Endothelial cell of umbilical vein (primary cell): Measurements from ENCODE around the gene MCFD2. TPM values are rescaled to one million over a fixed set of nuclear protein-coding genes. Genes with fewer than 3 reads are reported as not detected.

Experiments used
- BruUV-seq: library from RNA; stranded (reverse); fragments of 400-500 nt; replicated peaks from 2 replicates; lab custom pipeline; 2021; lab: Mats Ljungman, UMichigan
- CTCF ChIA-PET: fragments of 300-600, 350-600 bp; sonication (Branson Sonifier 250); formaldehyde crosslinking; loops from one replicate; lab custom pipeline; 2021; ENCODE audit warnings: antibody characterized with exemption, inconsistent platforms; lab: Charles Lee
- POLR2A ChIA-PET: fragments of 300-600, 350-600 bp; sonication (Branson Sonifier 250); formaldehyde crosslinking; loops from one replicate; lab custom pipeline; 2021; ENCODE audit warnings: antibody characterized with exemption, inconsistent platforms; lab: Charles Lee
- DNase-seq: peaks from one replicate; pipeline ENCODE4 v3.0.0-alpha.2; 2011; ENCODE audit warnings: low read depth, low spot score
- FAIRE-seq: peaks from 2 replicates; lab custom pipeline; 2011; peaks lifted over from hg19 to GRCh38; lab: Jason Lieb, UNC
- H2AFZ ChIP-seq: 2 replicates; pipeline ENCODE4 v1.6.0; 2012; ENCODE audit warnings: low read depth, low read length, control low read depth, inconsistent platforms
- H3K27ac ChIP-seq: 2 replicates; pipeline ENCODE4 v1.5.1; 2011; ENCODE audit warnings: low read depth, mild to moderate bottlenecking, control low read depth, low read length, moderate library complexity; ENCODE audit not compliant: insufficient read depth
- H3K27me3 ChIP-seq, 2 experiments: 2 replicates each; pipeline versions ENCODE4 v1.6.0 to v1.6.1; 2011; ENCODE audit warnings: low read length in 2 of 2, mixed read lengths in 1 of 2; ENCODE audit not compliant: control insufficient read depth in 2 of 2, insufficient read depth in 2 of 2
- H3K36me3 ChIP-seq, 2 experiments: 2 replicates in 1 of 2; 3 replicates in 1 of 2; pipeline ENCODE4 v1.5.1; 2011; ENCODE audit warnings: low read length in 2 of 2, mild to moderate bottlenecking in 1 of 2, moderate library complexity in 1 of 2; ENCODE audit not compliant: control insufficient read depth in 2 of 2, insufficient read depth in 2 of 2; ENCODE audit errors: extremely low read depth in 1 of 2
- H3K4me1 ChIP-seq: 3 replicates; pipeline ENCODE4 v1.5.1; 2011; ENCODE audit warnings: mild to moderate bottlenecking, low read length; ENCODE audit not compliant: control insufficient read depth, insufficient read depth; ENCODE audit errors: extremely low read depth
- H3K4me2 ChIP-seq: 2 replicates; pipeline ENCODE4 v1.6.1; 2011; ENCODE audit warnings: low read length, control low read depth, mixed read lengths; ENCODE audit not compliant: insufficient read depth
- H3K4me3 ChIP-seq, 3 experiments: fragments of 200-600 bp in 1 of 3; sonication (generic), shearing (Covaris generic) in 1 of 3; replicated peaks in 1 of 3; 2 replicates each; pipeline ENCODE4 v1.5.1; 2011 to 2016; ENCODE audit warnings: control low read depth in 3 of 3, low read length in 3 of 3, mild to moderate bottlenecking in 2 of 3, inconsistent platforms in 1 of 3, low read depth in 1 of 3, moderate library complexity in 1 of 3; ENCODE audit not compliant: insufficient read depth in 1 of 3
- H3K79me2 ChIP-seq: 2 replicates; pipeline ENCODE4 v1.6.0; 2012; ENCODE audit warnings: low read length, inconsistent platforms; ENCODE audit not compliant: control insufficient read depth, insufficient read depth
- H3K9ac ChIP-seq: replicated peaks from 2 replicates; pipeline ENCODE3; 2011; ENCODE audit warnings: low read length, control low read depth; ENCODE audit not compliant: insufficient read depth; ENCODE audit errors: extremely low read depth
- H3K9me1 ChIP-seq: replicated peaks from 3 replicates; pipeline ENCODE4 v1.6.0; 2011; ENCODE audit warnings: mild to moderate bottlenecking, low read length; ENCODE audit not compliant: control insufficient read depth, insufficient read depth; ENCODE audit errors: extremely low read depth
- H3K9me3 ChIP-seq: replicated peaks from 2 replicates; pipeline ENCODE4 v1.5.1; 2012; ENCODE audit warnings: low read length, inconsistent platforms; ENCODE audit not compliant: control insufficient read depth, insufficient read depth
- H4K20me1 ChIP-seq: replicated peaks from 2 replicates; pipeline ENCODE3; 2011; ENCODE audit warnings: mild to moderate bottlenecking, low read length; ENCODE audit not compliant: control insufficient read depth, insufficient read depth; ENCODE audit errors: extremely low read depth
- EZH2 ChIP-seq: IDR thresholded peaks from 2 replicates; pipeline ENCODE4 v1.6.1; 2012; ENCODE audit warnings: borderline replicate concordance, low read depth, mild to moderate bottlenecking, moderate library complexity, low read length, inconsistent platforms; ENCODE audit not compliant: severe bottlenecking
- GATA2 ChIP-seq: IDR thresholded peaks from 2 replicates; pipeline ENCODE4 v1.7.0; 2011; ENCODE audit warnings: low read depth, mild to moderate bottlenecking, moderate library complexity, mixed read lengths, low read length; ENCODE audit not compliant: insufficient read length, insufficient read depth
- JUN ChIP-seq: IDR thresholded peaks from 2 replicates; pipeline ENCODE4 v1.6.1; 2011; ENCODE audit warnings: borderline replicate concordance, low read depth; ENCODE audit not compliant: insufficient read length, insufficient read depth
- MAX ChIP-seq: IDR thresholded peaks from 2 replicates; pipeline ENCODE4 v1.6.1; 2011; ENCODE audit not compliant: insufficient read depth, insufficient read length
- MYC ChIP-seq: IDR thresholded peaks from one replicate; pipeline ENCODE4 v1.6.1; 2011; ENCODE audit warnings: mild to moderate bottlenecking, low read depth, low read length
- POLR2A ChIP-seq: IDR thresholded peaks from 2 replicates; pipeline ENCODE4 v1.6.1; 2012; ENCODE audit warnings: low read depth, mild to moderate bottlenecking, control low read depth, low read length
- POLR2AphosphoS5 ChIP-seq: IDR thresholded peaks from 2 replicates; pipeline ENCODE4 v1.6.1; 2012; ENCODE audit warnings: low read depth, mild to moderate bottlenecking, control low read depth, low read length, moderate library complexity; ENCODE audit not compliant: insufficient read depth
- dilution Hi-C: fragments of 300-500 bp; cut with MboI; formaldehyde crosslinking; loops from one replicate; pipeline ENCODE4 v1.15.0; 2019; ENCODE audit warnings: low sequenced_read_pairs; ENCODE audit not compliant: extremely low pct_ligation_motif_present
- intact Hi-C: fragments of 100-400 bp; cut with micrococcal nuclease; formaldehyde crosslinking; loops from one replicate; pipeline ENCODE4 v1.10.0; 2022
- polyA plus RNA-seq, 4 experiments: library from polyadenylated mRNA; depleted of rRNA in 3 of 4; stranded (reverse) in 3 of 4; unstranded in 1 of 4; fragments of >200 nt; gene quantifications; 2 replicates each; pipeline versions ENCODE4 v1.2.1 to v1.2.3, GENCODE V29; 2011 to 2012; ENCODE audit warnings: missing spikeins in 1 of 4
- total RNA-seq: library from RNA; stranded (reverse); gene quantifications from 2 replicates; pipeline ENCODE4 v1.2.3, GENCODE V29; 2021

MCFD2 gene
- total and polyA plus RNA-seq, 2 donors (not counting 3 experiments of a cell fraction or from before 2014, with no cell fraction given): 74.8 to 141 TPM

GRCh38 chr2:46866770-46867246 is 48.8 kb downstream of the MCFD2 start:
- peak overlapping the region; percentile 86 for H3K27ac ChIP-seq
- H3K4me3 ChIP-seq: no peak overlapping the region
- no peak overlapping the region for H3K4me2 ChIP-seq
- H3K79me2 ChIP-seq: no peaks in the 10 kb centered on the region
- no peaks in the 10 kb centered on the region for H3K9me3 ChIP-seq
- ChIA-PET CTCF (interaction anchor here (0.7 to 1.8 kb wide), 6 partner anchors 9 to 211 kb away, joined by 3 to 7 read pairs (median 4); no protein-coding TSS in a partner anchor), POLR2A (no interaction called here)
- H3K27me3 ChIP-seq: no peaks in the 10 kb centered on the region
- dilution Hi-C loops: no loop called here
- BruUV-seq: no TSS peak
- no peak for TF ChIP-seq GATA2
- TF ChIP-seq POLR2A: no peak
- TF ChIP-seq MAX: no peak
- TF ChIP-seq MYC: no peak
- no peak for TF ChIP-seq EZH2
- TF ChIP-seq JUN: peak; percentile 22
- TF ChIP-seq POLR2AphosphoS5: peak; percentile 79
- DNase-seq (peak; percentile 80), FAIRE-seq (peak; percentile 99)
- H3K4me1 ChIP-seq: peaks cover 13% of the 10 kb centered on the region
- H4K20me1 ChIP-seq: no peaks in the 10 kb centered on the region
- H2AFZ ChIP-seq: peak overlapping the region; percentile 34
- H3K9me1 ChIP-seq: no peaks in the 10 kb centered on the region
- H3K9ac ChIP-seq: peak overlapping the region; percentile 37
- intact Hi-C loops: loop anchor here (1.0 to 2.0 kb wide), 2 partner anchors 12 to 16 kb away; no protein-coding TSS in a partner anchor
- no peaks in the 10 kb centered on the region for H3K36me3 ChIP-seq
